Activated CD8-positive, alpha-beta memory T cell treated with anti-CD3 and anti-CD28 coated beads, Interleukin-2, amount 50 U/mL, for 1 hour (primary cell): ENCODE measurements around the gene GDF11.
"Not testable (repeated sequence)": the region's sequence is repeated elsewhere in the genome, so short reads cannot be mapped to it uniquely, and the experiment has no call there.

Source experiments
- DNase-seq: peaks from one replicate; pipeline ENCODE4 v3.0.0-alpha.2; 2020; ENCODE audit errors: extremely low read depth

GDF11 gene

DNA sequence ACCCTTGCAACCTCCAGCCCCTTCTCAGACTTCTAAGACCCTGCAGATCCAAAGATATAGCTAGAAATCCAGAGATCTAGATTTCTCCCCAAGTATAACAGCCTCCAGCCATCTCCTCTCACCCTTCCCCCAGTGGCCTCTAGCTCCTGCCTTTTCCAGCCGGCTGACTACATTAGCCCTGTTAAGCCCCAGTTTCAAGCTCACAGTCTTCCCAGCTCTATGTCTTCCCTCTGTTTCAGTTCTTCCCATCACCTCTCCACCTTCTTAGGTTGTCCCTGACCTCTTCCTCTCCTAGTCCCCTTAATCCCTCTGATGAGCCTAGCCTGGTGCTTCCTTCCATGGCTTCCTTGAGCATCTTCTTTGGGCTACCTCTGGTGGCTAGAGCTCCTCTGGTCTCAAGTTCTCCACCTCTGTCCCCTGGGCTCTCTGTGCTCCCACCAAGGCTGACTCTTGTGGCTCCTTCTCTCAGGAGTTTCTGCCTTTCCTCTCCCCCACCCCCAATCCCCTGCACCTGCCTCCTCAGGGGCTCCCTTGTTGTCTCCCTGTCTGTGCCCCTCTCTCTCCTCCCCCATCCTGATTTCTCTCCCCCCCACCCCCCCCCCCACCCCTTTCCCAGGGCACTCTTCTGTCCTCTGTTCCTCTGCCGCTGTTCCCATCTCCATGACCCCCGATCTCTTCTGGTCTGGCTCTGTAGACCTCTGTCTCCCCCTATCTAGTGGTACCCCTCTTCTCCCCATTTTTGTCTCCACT lies 816 bp upstream of the GDF11 start:
- DNase-seq, result no peak

DNA sequence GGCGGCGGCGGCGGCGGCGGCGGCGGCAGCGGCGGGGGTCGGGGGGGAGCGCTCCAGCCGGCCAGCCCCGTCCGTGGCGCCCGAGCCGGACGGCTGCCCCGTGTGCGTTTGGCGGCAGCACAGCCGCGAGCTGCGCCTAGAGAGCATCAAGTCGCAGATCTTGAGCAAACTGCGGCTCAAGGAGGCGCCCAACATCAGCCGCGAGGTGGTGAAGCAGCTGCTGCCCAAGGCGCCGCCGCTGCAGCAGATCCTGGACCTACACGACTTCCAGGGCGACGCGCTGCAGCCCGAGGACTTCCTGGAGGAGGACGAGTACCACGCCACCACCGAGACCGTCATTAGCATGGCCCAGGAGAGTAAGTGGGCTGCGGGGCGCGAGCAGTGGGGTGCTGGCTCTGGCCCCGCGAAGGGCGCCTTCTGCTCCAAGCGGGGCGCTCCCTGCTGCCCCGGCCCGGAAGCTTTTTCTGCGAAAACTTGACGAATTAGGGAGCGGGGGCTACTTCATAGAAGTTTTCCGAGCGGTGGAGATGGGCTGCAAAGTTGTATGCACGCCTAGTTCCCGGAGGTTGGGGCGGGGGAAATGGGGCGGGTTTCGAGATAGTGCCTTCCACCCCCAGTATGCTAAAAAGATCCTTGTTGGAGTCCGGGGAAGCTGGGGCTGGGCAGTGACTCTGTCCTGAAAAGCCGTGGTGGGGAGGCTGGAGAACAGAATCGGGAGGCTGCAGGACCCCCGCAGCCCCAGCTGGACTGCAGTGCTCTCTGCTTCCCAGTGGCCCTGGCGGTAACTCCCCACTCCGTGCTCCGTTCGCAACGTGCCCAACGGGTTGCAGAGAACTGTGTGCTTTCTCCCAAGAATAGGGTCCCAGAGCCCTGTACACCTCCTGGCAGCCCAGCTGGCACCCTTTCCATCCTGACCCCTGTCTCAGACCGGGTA lies 751 bp downstream of the GDF11 start:
- no peak for DNase-seq

DNA sequence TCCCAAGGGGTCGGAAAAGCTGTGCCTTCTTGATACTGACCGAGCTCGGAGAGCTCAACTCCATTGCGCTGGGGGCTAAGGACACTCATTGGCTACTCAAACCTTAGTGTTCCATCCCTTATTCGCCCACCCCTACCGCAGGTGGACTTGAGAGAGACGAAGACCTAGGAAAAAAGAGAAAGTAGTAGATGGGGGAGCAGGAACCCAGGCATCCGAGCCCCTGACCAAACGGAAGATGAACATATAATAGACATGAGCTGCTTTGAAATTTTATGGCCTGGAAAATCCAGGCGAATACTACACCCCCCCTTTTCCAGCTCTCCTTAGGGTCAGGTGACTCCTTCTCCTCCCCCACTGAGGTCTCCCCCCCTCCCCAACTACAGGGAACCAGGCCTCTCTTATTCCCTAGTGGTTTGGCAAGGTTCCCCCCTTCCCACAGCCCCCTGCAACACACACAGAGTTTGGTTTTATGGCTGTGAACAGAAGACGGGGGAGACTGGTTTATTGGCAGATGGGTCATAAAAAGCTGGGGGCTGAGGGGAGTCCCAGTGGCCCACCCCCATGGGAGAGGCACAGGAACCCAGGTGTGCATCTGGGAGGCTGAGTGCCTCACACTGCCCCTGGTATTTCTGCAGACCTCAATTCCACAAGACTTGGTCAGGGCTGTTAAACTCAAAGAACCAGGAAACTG lies 1.6 kb downstream of the GDF11 start:
- DNase-seq, result no peak

DNA sequence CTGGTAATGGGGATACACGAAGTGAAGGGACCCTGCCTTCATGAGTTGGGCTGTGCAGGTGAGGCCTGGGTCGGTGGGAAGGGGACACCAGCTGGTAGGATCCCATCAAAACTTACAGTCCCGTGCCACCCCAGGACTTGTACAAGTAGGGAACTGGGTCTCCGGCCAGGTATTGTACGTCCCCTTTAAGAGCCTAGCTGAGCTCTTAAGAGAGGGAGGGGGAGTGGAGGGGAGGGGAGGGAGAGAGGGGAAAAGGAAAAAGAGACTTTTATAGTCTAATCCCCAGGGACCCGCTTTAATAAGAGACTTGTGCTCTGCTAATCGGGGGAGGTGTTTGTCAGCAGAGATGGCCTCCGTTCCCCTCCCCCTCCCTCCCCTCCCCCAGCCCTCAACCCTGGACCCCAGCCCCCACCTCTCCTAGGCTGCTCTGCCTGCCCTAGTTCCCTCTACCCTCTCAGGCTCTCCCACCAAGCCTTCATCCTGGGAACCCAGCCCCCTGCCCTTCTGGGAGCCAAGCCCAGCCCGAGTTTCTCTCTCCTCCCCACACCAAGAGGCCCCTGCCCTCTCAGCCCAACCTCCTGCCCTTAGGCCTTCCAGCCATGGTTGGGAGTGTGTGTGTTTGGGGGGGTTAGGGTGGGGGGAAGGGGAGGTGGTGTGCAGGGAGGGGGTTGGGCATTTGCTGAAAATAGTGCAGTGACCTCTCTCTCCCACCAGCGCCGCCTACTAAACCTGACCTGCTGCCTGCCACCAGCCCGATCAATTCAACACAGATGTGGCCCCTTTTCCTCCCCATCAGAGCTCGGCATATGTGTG lies 2.6 kb downstream of the GDF11 start:
- no peak for DNase-seq

DNA sequence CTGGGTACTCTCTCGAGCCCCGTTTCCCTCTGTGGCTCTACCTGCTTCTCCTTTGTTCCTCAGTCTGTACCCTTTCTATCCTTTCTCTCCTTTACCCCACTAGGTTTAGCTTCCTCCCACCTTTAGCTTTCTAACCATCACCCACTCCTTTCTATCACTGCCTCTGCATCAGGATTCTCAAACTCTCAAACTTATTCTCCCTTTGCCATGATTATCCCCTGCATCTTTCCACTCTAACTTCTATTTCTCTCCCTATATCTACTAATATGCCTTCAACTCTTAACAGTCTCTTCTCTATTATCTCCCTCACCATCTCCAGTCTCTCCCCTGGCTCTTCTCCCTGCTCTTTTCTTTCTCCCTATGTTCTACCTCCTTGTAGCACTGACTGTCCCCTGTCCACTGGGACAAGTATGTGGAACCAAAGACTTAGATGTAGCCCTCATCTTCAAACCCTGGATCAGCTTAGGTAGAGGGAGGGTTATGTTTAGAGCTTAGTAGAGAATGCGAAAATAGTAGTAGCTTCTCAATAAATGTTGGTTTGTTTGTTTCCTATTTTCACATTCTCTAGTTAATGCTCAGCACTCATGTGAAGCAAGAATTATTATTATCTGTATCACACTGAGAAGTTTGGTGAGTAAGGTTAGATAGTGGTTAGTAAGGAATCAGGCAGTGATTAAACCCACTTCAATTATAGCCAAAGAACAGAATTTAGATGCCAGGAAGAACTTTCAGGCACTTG lies 3.4 kb downstream of the GDF11 start:
- no peak for DNase-seq

DNA sequence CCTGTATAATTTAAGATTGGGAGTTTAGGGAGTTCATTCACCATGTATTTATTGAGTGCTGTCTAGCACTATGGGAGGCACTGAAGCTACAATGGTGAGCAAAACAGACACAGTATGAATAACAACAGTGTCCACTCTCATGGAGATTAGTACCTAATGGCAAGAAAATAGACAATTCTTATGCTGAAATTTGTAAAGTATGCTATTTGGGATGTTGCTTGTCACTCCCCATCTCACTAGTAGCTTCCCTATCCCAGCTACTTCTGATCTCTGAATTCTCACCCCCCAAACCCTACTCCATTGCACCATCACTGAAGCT lies 4.0 kb downstream of the GDF11 start:
- no peak for DNase-seq

DNA sequence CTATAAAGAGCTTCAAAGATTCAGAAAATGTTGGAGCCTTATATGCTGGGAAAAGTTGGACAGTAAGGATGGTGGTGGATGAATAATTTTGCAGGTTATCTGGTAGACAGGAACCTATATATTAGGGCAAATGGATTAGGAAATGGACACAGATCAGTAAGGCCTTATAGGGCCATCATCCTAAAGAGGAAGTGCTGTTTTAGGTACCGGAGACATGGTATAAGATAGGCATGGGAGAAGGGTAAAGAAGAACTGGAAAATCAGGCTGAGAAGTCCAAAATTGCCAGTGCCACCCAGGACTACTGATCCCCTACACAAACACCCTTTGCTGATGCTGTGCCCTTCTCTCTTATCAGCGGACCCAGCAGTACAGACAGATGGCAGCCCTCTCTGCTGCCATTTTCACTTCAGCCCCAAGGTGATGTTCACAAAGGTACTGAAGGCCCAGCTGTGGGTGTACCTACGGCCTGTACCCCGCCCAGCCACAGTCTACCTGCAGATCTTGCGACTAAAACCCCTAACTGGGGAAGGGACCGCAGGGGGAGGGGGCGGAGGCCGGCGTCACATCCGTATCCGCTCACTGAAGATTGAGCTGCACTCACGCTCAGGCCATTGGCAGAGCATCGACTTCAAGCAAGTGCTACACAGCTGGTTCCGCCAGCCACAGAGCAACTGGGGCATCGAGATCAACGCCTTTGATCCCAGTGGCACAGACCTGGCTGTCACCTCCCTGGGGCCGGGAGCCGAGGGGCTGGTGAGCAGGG lies 5.5 kb downstream of the GDF11 start:
- no peak for DNase-seq

DNA sequence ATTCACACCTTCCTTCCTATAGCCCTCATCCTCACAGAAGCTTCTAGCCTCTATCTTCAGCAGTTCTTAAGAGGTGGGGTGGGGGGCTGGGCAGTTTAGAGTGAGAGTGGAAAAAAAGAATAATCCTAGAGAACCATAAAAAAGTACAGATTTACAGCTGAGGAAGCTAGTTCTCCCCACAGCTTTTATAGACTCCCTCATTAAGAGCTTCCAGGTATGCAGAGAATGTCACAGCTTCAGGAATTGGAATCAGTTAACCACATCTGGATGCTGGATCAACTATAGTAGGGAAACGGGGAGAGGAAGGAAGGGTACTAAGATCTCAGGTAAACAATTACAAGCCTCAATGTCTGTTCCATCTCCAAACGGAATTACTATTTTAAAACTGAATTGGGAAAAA lies 12.3 kb downstream of the GDF11 start:
- no peak for DNase-seq

DNA sequence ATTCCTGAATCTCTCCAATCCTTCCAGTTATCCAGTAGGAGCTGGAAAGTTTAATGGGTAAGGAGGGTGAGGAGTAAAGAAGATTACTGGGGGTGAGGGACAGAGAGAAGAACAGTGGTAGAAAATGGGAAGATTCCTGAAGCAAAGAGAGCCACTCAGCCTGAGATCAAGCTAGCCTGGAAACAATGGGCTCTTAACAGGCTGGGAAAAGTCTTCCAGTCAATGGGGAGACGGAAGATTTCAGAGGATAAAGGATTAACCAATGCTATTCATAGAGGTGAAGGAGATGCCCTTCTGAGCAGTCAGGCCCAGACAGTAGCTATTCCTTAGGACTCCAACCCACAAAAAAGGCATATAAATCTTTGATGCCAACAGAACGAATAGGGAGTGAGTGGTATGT lies 14.8 kb downstream of the GDF11 start:
- DNase-seq, result no peak

DNA sequence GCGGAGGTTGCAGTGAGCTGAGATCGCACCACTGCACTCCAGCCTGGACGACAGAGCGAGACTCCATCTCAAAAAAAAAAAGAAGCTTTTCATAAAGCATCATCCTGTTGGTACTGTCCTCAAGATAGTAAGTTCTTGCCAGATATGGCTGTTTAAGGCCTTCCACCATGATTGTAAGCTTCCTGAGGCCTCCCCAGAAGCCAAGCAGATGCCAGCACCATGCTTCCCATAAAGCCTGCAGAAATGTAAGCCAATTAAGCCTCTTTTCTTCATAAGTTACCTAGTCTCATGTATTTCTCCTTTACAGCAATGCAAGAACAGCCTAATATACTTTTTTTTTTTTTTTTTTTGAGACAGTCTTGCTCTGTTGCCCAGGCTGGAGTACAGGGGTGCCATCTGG lies 15.7 kb downstream of the GDF11 start:
- not testable (repeated sequence) for DNase-seq

DNA sequence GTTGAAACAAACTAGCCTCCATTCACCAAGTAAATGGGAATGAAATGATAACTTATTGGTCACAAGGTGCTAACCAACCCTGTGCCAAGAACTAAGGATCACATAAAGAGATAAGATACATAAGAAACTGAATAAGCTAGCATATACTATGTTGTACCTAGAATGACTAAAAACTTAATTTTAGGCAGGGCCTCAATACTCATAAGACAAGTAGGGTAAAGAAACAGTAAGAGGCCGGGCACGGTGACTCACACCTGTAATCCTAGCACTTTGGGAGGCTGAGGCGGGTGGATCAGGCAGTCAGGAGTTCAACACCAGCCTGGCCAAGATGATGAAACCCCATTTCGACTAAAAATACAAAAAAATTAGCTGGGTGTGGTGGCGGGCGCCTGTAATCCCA lies 17.7 kb downstream of the GDF11 start:
- no peak for DNase-seq

DNA sequence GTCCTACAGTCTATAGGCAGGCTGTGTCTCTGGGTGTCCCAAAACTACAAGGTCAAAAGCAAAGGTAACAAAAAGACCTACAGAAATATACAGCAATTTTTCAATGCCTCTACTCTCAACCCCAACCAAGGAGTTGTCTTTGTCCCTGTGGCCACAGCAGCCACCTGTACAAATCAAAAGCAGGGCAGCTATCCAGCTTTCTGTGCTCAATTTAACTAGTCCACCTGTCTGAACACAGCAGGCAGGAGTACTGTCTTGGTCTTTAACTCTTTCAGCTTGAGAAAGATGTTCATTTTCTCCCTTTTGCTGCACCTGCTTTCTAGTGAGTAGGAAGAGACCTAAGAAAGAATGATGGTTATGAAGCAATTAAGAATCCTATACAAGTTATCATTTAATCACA lies 19.7 kb downstream of the GDF11 start:
- no peak for DNase-seq

DNA sequence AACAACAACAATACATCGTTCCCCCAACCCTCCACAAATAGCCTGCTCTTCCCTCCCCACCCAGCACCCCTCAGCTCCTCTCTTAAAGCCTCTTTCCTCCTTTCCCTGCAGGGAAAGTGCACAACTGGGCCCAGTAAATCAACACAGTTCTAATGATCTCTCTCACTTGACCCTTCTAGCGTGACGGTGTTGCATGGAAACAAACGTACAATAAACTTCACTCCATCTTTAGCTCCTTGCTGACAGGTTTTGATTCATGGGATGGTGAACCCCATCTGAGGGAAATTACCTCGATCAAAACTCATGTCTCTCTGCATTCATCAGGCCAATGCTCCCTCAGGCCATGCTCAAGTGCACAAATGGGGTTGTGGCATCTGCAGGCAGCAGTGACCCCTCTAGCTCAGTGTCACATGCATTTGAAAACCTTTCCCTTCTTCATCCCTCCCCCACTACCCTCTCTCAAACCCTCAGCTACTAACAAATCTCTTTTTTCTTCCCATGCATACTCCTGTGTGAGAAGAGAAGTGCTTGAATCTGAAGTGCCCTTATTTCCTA lies 22.9 kb downstream of the GDF11 start:
- DNase-seq, result no peak

DNA sequence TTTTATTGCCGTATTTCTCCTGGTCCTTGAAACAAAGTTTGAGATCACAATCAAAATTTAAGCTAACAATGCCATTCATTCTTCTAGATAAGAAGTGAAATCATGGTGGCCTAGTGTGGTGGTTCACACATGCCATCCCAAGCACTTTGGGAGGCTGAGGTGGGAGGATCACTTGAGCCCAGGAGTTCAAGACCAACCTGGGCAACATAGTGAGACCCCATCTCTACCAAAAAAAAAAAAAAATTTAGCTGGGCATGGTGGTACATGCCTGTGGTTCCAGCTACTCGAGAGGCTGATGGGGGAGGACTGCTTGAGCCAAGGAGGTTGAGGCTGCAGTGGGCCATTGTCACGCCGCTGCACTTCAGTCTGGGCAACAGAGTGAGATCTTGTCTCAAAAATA lies 24.2 kb downstream of the GDF11 start:
- no peak for DNase-seq

DNA sequence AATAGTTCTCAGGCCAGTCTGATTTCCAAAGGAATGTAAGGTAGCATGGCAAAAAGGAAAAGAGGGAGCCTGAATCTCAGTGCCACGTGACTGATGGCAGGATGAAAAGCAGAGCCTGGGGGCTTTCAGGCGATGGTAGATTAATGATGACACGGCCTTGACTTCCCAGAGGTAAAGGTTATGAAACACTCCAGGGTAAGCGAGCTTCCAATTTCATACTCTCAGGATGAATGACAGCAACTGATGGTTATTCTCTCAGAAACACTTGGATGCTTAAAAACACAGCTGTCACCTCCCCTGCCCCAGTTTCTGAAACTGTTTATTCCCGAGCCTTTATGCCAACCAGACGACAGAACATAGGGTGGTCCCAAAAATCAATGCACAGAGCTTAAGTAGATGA lies 28.8 kb downstream of the GDF11 start:
- DNase-seq, result no peak

DNA sequence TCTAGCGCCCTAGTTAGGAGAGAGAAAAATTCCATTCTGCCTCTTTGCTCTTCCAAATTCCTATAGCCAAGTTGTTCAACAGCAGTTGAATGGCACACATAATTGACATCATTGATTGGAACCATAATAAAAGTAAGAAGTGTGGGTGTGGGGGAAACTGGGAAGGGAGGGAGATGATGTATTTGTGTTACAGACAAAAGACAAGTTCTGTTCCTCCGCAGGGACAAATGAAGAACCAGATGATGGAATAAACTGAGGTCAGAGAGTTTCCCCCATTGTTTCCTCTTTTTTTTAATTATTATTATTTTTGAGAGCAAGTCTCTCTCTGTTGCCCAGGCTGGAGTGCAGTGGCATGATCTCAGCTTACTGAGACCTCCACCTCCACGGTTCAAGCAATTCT lies 34.9 kb downstream of the GDF11 start:
- no peak for DNase-seq

DNA sequence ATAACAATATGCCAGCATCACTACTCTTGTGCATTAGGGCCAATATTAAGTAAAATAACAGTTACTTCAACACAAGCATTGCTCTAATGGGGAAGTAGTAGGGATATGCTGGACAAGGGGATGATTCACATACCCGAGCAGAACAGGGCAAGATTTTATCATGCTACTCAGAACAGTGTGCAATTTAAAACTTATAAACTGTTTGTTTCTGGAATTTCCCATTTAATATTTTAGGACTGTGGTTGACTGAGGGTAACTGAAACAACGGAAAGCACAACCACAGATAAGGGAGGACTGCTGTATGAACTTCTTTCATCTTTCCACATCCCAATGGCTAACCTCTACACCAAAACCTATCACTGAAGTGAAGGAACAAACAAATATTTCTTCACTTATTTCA lies 37.8 kb downstream of the GDF11 start:
- no peak for DNase-seq

DNA sequence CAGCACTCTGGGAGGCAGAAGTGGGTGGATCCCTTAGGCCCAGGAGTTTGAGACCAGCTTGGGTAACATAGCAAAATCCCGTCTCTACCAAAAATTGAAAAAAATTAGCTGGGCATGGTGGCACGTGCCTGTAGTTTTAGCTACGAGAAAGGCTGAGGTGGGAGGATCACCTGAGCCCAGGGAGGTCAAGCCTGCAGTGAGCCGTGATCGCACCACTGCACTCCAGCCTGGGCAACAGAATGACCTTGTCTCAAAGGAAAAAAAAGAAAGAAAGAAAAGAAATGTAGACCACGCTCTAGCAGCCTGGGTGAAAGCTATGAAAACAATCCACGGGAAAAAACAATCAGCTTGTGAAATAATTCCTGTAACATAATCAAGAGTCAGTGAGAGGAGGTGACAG lies 45.6 kb downstream of the GDF11 start:
- DNase-seq, result no peak

DNA sequence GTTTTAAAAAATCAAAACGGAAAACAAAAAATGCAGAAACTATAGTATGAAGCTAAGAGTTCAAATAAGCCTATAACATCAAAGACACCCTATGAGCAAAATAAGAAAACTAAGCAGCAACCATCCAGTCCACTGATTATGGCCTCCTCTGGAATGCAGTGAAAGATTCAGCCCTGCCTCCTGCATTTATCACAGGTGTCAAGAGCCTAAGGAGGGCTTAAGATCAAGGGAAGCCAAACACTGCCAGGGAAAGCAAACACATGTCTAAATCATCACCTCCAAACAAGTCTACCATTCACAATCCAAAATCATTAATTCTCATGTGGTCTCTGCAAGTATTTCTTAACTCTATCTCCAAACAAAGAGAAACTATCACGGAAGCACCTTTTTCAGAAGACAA lies 46.2 kb downstream of the GDF11 start:
- no peak for DNase-seq

DNA sequence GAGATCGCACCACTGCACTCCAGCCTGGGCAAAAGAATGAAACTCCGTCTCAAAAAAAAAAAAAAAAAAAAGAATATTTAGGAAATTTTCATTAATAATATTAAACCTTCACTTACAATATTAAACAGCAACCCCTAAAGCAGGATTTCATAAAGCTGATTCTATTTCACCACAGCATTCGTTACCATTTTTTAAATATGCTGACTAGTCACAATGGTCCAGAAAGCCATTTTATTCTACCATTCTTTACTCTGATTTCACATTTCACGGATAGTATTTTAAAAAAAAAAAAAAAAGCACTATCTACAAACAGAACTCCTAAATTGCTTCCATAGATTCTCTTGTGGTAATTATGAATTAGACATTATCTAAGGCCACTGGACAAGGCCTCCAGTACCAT lies 47.0 kb downstream of the GDF11 start:
- no peak for DNase-seq
